Measurements from ENCODE around the gene KLRD1.

DNA sequence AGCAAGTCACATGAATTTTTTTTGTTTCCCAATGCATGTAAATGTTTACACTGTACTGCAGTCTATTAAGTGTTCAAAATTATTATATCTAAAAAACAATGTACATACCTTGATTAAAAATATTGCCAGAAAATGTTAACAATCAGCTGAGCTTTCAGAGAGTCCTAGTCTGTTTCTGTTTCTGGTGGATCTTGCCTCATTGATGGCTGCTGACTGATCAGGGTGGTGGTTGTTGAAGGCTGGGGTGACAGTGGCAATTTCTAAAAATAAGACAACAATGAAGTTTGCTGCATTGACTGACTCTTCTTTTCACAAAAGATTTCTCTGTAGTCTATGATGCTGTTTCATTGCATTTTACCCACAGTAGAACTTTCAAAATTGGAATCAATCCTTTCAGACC, 16.6 kb upstream of the KLRD1 start:
- no peak for TF ChIP-seq POLR2A (IDR thresholded peaks at IDR 0.05)
- TF ChIP-seq, protein P1, sequence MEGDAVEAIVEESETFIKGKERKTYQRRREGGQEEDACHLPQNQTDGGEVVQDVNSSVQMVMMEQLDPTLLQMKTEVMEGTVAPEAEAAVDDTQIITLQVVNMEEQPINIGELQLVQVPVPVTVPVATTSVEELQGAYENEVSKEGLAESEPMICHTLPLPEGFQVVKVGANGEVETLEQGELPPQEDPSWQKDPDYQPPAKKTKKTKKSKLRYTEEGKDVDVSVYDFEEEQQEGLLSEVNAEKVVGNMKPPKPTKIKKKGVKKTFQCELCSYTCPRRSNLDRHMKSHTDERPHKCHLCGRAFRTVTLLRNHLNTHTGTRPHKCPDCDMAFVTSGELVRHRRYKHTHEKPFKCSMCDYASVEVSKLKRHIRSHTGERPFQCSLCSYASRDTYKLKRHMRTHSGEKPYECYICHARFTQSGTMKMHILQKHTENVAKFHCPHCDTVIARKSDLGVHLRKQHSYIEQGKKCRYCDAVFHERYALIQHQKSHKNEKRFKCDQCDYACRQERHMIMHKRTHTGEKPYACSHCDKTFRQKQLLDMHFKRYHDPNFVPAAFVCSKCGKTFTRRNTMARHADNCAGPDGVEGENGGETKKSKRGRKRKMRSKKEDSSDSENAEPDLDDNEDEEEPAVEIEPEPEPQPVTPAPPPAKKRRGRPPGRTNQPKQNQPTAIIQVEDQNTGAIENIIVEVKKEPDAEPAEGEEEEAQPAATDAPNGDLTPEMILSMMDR (IDR thresholded peaks at IDR 0.05 in 4 of 5, conservative IDR thresholded peaks at IDR 0.05 in 1 of 5) = no peak

All from gastrocnemius medialis (tissue), 4 donors.